ENCODE measurements around the gene JAKMIP1.

- no peak for TF ChIP-seq YY1 (IDR thresholded peaks at IDR 0.05; ENCODE audit: insufficient read depth, insufficient read length)
- TF ChIP-seq ZNF274 (IDR thresholded peaks at IDR 0.05; ENCODE audit: low read depth, low read length) = no peak
- TF ChIP-seq SUZ12 (IDR thresholded peaks at IDR 0.05; ENCODE audit: extremely low read depth, insufficient read depth, insufficient read length) = no peak
Measured at GRCh38 chr4:6063684-6064083, 136.7 kb downstream of the JAKMIP1 start.

Data from NT2/D1 (cell line).